ENCODE results near the gene ITGA4.

DNA sequence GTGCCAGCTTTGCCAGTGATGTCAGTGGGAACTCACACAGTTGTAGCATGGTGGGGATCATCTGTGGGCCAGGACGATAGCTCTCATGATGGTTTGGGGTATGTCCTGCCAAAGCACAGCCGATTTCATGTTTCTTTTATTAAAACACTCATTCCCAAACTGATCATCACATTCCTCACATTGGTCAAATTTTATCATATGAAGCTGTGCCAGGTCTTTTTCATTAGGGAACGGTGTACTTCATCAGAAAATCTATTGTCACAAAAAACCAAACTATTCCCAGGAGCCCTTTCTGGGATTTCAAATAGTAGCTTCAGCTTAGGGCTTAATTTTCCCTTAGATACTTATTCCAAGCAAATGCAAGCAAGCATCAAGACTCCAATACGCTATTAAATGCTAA is 42.0 kb downstream of the ITGA4 start:
- no peak for TF ChIP-seq MAZ (IDR thresholded peaks at IDR 0.05; ENCODE audit: borderline replicate concordance, low read depth, low read length)
- TF ChIP-seq, protein P1, sequence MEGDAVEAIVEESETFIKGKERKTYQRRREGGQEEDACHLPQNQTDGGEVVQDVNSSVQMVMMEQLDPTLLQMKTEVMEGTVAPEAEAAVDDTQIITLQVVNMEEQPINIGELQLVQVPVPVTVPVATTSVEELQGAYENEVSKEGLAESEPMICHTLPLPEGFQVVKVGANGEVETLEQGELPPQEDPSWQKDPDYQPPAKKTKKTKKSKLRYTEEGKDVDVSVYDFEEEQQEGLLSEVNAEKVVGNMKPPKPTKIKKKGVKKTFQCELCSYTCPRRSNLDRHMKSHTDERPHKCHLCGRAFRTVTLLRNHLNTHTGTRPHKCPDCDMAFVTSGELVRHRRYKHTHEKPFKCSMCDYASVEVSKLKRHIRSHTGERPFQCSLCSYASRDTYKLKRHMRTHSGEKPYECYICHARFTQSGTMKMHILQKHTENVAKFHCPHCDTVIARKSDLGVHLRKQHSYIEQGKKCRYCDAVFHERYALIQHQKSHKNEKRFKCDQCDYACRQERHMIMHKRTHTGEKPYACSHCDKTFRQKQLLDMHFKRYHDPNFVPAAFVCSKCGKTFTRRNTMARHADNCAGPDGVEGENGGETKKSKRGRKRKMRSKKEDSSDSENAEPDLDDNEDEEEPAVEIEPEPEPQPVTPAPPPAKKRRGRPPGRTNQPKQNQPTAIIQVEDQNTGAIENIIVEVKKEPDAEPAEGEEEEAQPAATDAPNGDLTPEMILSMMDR (IDR thresholded peaks at IDR 0.05) = no peak
- TF ChIP-seq POLR2A (IDR thresholded peaks at IDR 0.05; ENCODE audit: low read length) = no peak
- no peak for TF ChIP-seq REST (IDR thresholded peaks at IDR 0.05)
- TF ChIP-seq CEBPB (IDR thresholded peaks at IDR 0.05) = no peak
- TF ChIP-seq CBX2 (IDR thresholded peaks at IDR 0.05; ENCODE audit: borderline replicate concordance, low read depth) = no peak
- TF ChIP-seq EP300 (IDR thresholded peaks at IDR 0.05) = no peak

All from A549 (cell line).